Suprapubic skin (tissue), 4 donors: ENCODE measurements around the gene NCF4. TPM values are rescaled to one million over a fixed set of nuclear protein-coding genes. Genes with fewer than 3 reads are reported as not detected.

Experiments used
- DNase-seq, 2 donors: peaks; one replicate each; pipeline ENCODE4 v3.0.0-alpha.2; 2019; ENCODE audit warnings: low spot score in 2 of 2
- H3K27ac ChIP-seq: fragments of 200-600 bp; sonication (generic); one replicate; pipeline ENCODE4 v1.5.1; 2019
- H3K27me3 ChIP-seq: fragments of 200-600 bp; sonication (generic); one replicate; pipeline ENCODE4 v1.5.1; 2019
- H3K36me3 ChIP-seq: fragments of 200-600 bp; sonication (generic); one replicate; pipeline ENCODE4 v1.5.1; 2019
- H3K4me1 ChIP-seq: fragments of 200-600 bp; sonication (generic); one replicate; pipeline ENCODE4 v1.5.1; 2019
- H3K4me3 ChIP-seq: fragments of 200-600 bp; sonication (generic); one replicate; pipeline ENCODE4 v1.5.1; 2019; ENCODE audit warnings: mild to moderate bottlenecking
- H3K9me3 ChIP-seq: fragments of 200-600 bp; sonication (generic); one replicate; pipeline ENCODE4 v1.5.1; 2019
- EP300 ChIP-seq: sonication (generic); formaldehyde crosslinking; IDR thresholded peaks from one replicate; pipeline ENCODE4 v1.6.1; 2017; ENCODE audit warnings: antibody characterized with exemption
- POLR2A ChIP-seq, 2 donors: fragments of 450-650 bp; IDR thresholded peaks; one replicate each; pipeline ENCODE4 v1.6.1; 2017; ENCODE audit warnings: antibody characterized with exemption in 2 of 2, mild to moderate bottlenecking in 2 of 2, moderate library complexity in 2 of 2
- POLR2AphosphoS5 ChIP-seq, 3 donors: sonication (generic); formaldehyde crosslinking; IDR thresholded peaks; one replicate each; pipeline ENCODE4 v1.6.1; 2017; ENCODE audit warnings: antibody characterized with exemption in 3 of 3
- WGBS: methylation state at CpG from one replicate; pipeline ENCODE4 v1.1.5; 2018; 5-methylcytosine and 5-hydroxymethylcytosine counted together
- total RNA-seq, 4 donors: library from RNA; depleted of rRNA; stranded (reverse); fragments of >200 nt; gene quantifications; one replicate each; pipeline ENCODE4 v1.1.0, GENCODE V29; 2016
- TF ChIP-seq, protein P1 (sequence below), 2 donors: fragments of 200-600 bp in 1 of 2; fragments of 450-650 bp in 1 of 2; sonication (generic) in 1 of 2; IDR thresholded peaks; one replicate each; pipeline ENCODE4 v1.5.1; 2016 to 2019; ENCODE audit warnings: antibody characterized with exemption in 2 of 2, mild to moderate bottlenecking in 1 of 2, moderate library complexity in 1 of 2

The NCF4 gene
- total RNA-seq, 4 donors from 2014 or later: 1.1 to 4.5 (median 3.1) TPM

GRCh38 chr22:36916034-36916433, 55.2 kb downstream of the NCF4 start:
- peaks cover 6% of the 10 kb centered on the region for H3K4me1 ChIP-seq

DNA sequence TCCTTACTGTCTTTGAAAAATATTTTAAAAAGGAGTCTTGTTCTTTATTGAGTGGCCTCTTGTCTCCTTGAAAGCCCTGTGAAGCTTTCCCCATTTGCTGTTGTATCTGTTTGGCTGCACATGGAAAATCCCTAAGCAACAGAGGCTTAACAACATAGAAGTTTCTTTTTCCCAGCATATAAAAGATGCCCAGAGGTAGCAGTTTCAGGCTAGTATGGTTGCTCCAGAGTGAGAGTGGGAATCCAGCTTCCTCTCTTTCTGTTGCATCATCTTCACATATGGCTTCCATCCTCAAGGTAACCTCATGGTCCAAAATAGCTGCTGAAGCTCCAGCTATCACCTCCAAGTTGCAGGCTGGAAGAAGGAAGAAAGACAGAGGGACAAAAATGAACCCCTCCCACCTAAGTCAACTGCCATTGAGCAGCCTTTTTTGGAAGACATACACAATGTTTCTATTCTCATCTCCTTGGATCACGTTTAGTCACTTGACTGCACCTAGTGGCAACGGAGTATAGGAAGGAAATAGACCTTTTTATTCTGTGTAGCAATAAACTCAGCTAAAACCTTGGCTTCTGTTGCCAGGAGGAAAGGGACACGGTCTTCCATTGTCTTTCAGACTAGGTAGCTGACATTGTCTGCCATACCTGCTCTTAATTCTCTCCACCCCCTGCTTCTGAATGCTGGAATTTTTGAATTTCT, 57.9 kb downstream of the NCF4 start:
- no peak for TF ChIP-seq POLR2AphosphoS5 (IDR thresholded peaks at IDR 0.05)
- TF ChIP-seq, protein P1, sequence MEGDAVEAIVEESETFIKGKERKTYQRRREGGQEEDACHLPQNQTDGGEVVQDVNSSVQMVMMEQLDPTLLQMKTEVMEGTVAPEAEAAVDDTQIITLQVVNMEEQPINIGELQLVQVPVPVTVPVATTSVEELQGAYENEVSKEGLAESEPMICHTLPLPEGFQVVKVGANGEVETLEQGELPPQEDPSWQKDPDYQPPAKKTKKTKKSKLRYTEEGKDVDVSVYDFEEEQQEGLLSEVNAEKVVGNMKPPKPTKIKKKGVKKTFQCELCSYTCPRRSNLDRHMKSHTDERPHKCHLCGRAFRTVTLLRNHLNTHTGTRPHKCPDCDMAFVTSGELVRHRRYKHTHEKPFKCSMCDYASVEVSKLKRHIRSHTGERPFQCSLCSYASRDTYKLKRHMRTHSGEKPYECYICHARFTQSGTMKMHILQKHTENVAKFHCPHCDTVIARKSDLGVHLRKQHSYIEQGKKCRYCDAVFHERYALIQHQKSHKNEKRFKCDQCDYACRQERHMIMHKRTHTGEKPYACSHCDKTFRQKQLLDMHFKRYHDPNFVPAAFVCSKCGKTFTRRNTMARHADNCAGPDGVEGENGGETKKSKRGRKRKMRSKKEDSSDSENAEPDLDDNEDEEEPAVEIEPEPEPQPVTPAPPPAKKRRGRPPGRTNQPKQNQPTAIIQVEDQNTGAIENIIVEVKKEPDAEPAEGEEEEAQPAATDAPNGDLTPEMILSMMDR (IDR thresholded peaks at IDR 0.05): no peak
- Histone ChIP-seq H3K4me1 (peaks cover 12% of the 10 kb centered on the region), H3K4me3 (no peak overlapping the region), H3K9me3 (no peaks in the 10 kb centered on the region), H3K27me3 (peaks cover 16% of the 10 kb centered on the region), H3K36me3 (no peaks in the 10 kb centered on the region), H3K27ac (no peak overlapping the region)
- 70% methylated on average over 3 of the region's 3 CpGs for WGBS
- DNase-seq: no peak

More at GRCh38 chr22:36916034-36916433, 55.2 kb downstream of the NCF4 start:
- H3K9me3 ChIP-seq: no peaks in the 10 kb centered on the region
- TF ChIP-seq POLR2A (IDR thresholded peaks at IDR 0.05) (no peak), POLR2AphosphoS5 (IDR thresholded peaks at IDR 0.05) (no peak)
- H3K4me3 ChIP-seq: no peak overlapping the region
- peaks cover 3% of the 10 kb centered on the region for H3K27me3 ChIP-seq
- H3K27ac ChIP-seq: no peak overlapping the region
- no peak for DNase-seq
- H3K36me3 ChIP-seq: no peaks in the 10 kb centered on the region

DNA sequence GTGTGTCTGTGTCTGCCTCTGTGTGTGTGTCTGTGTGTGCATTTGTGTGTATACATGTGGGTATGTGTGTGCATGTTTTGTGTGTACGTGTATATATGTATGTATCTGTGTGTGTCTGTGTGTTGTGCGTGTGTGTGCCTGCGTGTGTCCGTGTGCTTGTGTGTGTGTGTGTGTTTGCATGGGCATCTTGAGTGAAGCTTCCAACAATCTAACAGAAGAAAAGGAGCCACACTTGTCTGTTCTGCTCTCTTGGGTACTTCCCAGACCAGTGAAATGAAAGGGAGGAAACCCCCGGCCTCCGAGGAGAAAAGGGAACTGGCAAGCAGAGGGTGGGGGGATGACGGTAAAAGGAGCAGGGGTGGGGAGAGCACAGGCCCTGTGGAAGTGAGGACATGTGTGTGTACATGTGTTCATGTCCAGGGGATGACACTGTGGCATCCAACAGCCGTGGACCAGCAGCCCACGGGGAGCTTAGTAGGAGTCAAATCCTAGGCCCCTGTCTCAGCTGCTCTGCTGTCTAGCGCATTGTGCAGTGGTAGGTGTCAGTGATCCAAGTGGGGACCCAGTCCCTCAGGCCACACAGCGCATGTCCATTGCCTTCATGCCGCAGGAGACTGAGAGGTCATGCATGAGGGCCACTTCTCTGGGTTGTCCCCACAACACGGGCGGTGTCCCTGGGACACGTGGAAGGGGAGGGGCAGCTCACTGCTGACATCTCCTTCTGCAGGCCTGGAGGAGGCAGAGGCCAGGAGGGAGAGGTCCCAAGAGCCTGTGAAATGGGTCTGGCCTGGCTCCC, 60.7 kb downstream of the NCF4 start:
- Histone ChIP-seq H3K27me3 (peaks cover 37% of the 10 kb centered on the region), H3K4me3 (no peak overlapping the region), H3K36me3 (no peaks in the 10 kb centered on the region), H3K27ac (no peak overlapping the region), H3K9me3 (no peaks in the 10 kb centered on the region), H3K4me1 (peaks cover 12% of the 10 kb centered on the region)
- WGBS: 54% methylated on average over 12 of the region's 15 CpGs
- peak in 1 of 2 donors; percentile 58 for DNase-seq
- TF ChIP-seq POLR2A (IDR thresholded peaks at IDR 0.05) (no peak), POLR2AphosphoS5 (IDR thresholded peaks at IDR 0.05) (no peak), EP300 (no peak)
- TF ChIP-seq, protein P1 (IDR thresholded peaks at IDR 0.05): no peak

DNA sequence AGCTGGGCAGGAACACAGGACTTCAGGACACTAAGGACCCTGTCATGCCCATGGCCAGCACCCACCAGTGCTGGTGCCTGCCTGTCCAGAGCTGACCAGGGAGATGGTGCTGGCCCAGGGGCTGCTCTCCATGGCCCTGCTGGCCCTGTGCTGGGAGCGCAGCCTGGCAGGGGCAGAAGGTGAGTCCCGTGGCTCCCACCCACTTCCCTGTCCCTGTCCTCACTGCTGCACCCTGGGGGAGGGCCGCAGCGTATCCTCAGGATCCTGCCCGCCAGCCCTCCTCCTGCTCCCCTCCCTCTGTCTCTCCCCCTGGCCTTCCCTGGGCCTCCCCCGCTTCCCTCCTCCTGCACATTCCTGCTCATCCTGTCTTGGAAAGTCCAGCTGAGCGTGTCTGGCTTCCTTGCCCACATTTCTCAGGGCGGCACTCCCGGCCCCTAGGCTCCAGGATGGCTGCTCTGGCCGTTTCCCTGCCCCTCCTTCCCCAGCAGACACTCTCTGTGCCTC, 61.4 kb downstream of the NCF4 start:
- no peak for DNase-seq
- Histone ChIP-seq H3K4me1 (peaks cover 12% of the 10 kb centered on the region), H3K27me3 (peaks cover 37% of the 10 kb centered on the region), H3K9me3 (no peaks in the 10 kb centered on the region), H3K36me3 (no peaks in the 10 kb centered on the region), H3K4me3 (no peak overlapping the region), H3K27ac (no peak overlapping the region)
- WGBS: 29% methylated on average over 10 of the region's 10 CpGs
- no peak for TF ChIP-seq EP300
- TF ChIP-seq POLR2AphosphoS5 (IDR thresholded peaks at IDR 0.05): no peak
- no peak for TF ChIP-seq POLR2A (IDR thresholded peaks at IDR 0.05)
- TF ChIP-seq, protein P1 (IDR thresholded peaks at IDR 0.05): no peak

GRCh38 chr22:36922711-36923110, 61.9 kb downstream of the NCF4 start:
- Histone ChIP-seq H3K36me3 (no peaks in the 10 kb centered on the region), H3K27me3 (peaks cover 37% of the 10 kb centered on the region), H3K4me3 (no peak overlapping the region), H3K27ac (no peak overlapping the region), H3K9me3 (no peaks in the 10 kb centered on the region), H3K4me1 (peaks cover 12% of the 10 kb centered on the region)
- 64% methylated on average over 5 of the region's 7 CpGs for WGBS
- TF ChIP-seq POLR2A (IDR thresholded peaks at IDR 0.05) (no peak), EP300 (no peak), POLR2AphosphoS5 (IDR thresholded peaks at IDR 0.05) (no peak)
- TF ChIP-seq, protein P1 (IDR thresholded peaks at IDR 0.05): no peak
- DNase-seq: no peak
